ENCODE results near the gene COQ8B. TPM values are rescaled to one million over a fixed set of nuclear protein-coding genes. Genes with fewer than 3 reads are reported as not detected.

Gene COQ8B
- total and polyA plus RNA-seq, 4 donors, result 34.7 to 78.8 (median 52.3) TPM

- DNase-seq (peak; percentile 60 to 82 (median 78)), ATAC-seq (ENCODE audit: insufficient read depth, low FRiP score) (peak; percentile 48)
- Histone ChIP-seq H3K27ac (ENCODE audit: low read depth in 1 of 2, low read length in 1 of 2) (peak overlapping the region in 1 of 2 donors; percentile 80), H3K27me3 (ENCODE audit: control insufficient read depth in 3 of 3, insufficient read depth in 3 of 3, low read length in 2 of 3) (no peaks in the 10 kb centered on the region), H3K9ac (ENCODE audit: insufficient read depth in 1 of 2, low read length in 2 of 2) (no peak overlapping the region), H3K9me3 (ENCODE audit: control insufficient read depth in 4 of 4, insufficient read depth in 3 of 4, low read length in 3 of 4) (no peaks in the 10 kb centered on the region), H3K4me3 (no peak overlapping the region), H3K4me1 (ENCODE audit: control insufficient read depth in 5 of 5, insufficient read depth in 5 of 5, low read length in 5 of 5) (peaks cover 0 to 8% (median 3%) of the 10 kb centered on the region in 5 donors), H3K36me3 (ENCODE audit: control insufficient read depth in 4 of 4, insufficient read depth in 4 of 4, low read length in 4 of 4) (peaks cover 0 to 11% (median 7%) of the 10 kb centered on the region in 4 donors)
- 65 to 81% methylated on average over 17 of the region's 17 CpGs for WGBS, 2 donors
- no peak for TF ChIP-seq CTCF (IDR thresholded peaks at IDR 0.05; ENCODE audit: control extremely low read depth, extremely low read depth)
These were observed 28.1 kb upstream of the COQ8B start for GRCh38 chr19:40744554-40745401.

DNA sequence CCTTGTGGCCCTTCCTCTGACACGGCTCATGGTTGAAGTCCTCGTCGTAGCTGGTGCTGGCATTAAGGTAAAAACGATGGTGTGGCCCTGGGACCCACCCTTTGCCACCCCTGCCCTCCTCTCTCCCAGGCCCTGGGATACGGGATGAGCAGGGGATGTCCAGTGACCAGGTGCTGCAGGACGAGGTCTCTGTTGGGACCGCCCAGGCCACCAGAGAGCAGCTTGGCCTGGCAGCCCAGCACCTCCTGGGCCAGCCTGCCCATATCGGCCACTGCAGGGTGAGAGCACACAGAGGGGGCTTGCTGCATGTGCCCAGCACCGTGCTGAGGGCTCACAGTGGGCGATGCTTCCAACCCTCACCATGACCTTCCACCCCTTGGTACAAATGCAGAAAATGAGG, 27.2 kb upstream of the COQ8B start:
- WGBS, 2 donors, result 93 to 94% methylated on average over 10 of the region's 10 CpGs
- DNase-seq (no peak), ATAC-seq (ENCODE audit: insufficient read depth, low FRiP score) (no peak)
- Histone ChIP-seq H3K9ac (ENCODE audit: insufficient read depth in 1 of 2, low read length in 2 of 2) (no peak overlapping the region), H3K9me3 (ENCODE audit: control insufficient read depth in 4 of 4, insufficient read depth in 3 of 4, low read length in 3 of 4) (no peaks in the 10 kb centered on the region), H3K27me3 (ENCODE audit: control insufficient read depth in 3 of 3, insufficient read depth in 3 of 3, low read length in 2 of 3) (no peaks in the 10 kb centered on the region), H3K4me1 (ENCODE audit: control insufficient read depth in 5 of 5, insufficient read depth in 5 of 5, low read length in 5 of 5) (peaks cover 0 to 5% (median 0%) of the 10 kb centered on the region in 5 donors), H3K27ac (ENCODE audit: low read depth in 1 of 2, low read length in 1 of 2) (peak overlapping the region in 1 of 2 donors; percentile 80), H3K4me3 (no peak overlapping the region), H3K36me3 (ENCODE audit: control insufficient read depth in 4 of 4, insufficient read depth in 4 of 4, low read length in 4 of 4) (peaks cover 0 to 19% (median 13%) of the 10 kb centered on the region in 4 donors)
- TF ChIP-seq CTCF (IDR thresholded peaks at IDR 0.05; ENCODE audit: control extremely low read depth, extremely low read depth), result no peak

- DNase-seq (no peak), ATAC-seq (ENCODE audit: insufficient read depth, low FRiP score) (no peak)
- TF ChIP-seq CTCF (IDR thresholded peaks at IDR 0.05; ENCODE audit: control extremely low read depth, extremely low read depth), result no peak
- no peaks in the 10 kb centered on the region for H3K9me3 ChIP-seq (ENCODE audit: control insufficient read depth in 4 of 4, insufficient read depth in 3 of 4, low read length in 3 of 4)
- no peaks in the 10 kb centered on the region for H3K27me3 ChIP-seq (ENCODE audit: control insufficient read depth in 3 of 3, insufficient read depth in 3 of 3, low read length in 2 of 3)
- 91 to 95% methylated on average over 12 of the region's 12 CpGs for WGBS, 2 donors
- no peak overlapping the region for H3K4me3 ChIP-seq
- H3K4me1 ChIP-seq (ENCODE audit: control insufficient read depth in 5 of 5, insufficient read depth in 5 of 5, low read length in 5 of 5), result peaks cover 0 to 5% (median 0%) of the 10 kb centered on the region in 5 donors
- H3K36me3 ChIP-seq (ENCODE audit: control insufficient read depth in 4 of 4, insufficient read depth in 4 of 4, low read length in 4 of 4), result peaks cover 0 to 24% (median 13%) of the 10 kb centered on the region in 4 donors
- H3K9ac ChIP-seq (ENCODE audit: insufficient read depth in 1 of 2, low read length in 2 of 2), result no peak overlapping the region
- no peak overlapping the region for H3K27ac ChIP-seq (ENCODE audit: low read depth in 1 of 2, low read length in 1 of 2)
These were observed 26.2 kb upstream of the COQ8B start for GRCh38 chr19:40742886-40743285.
